ENCODE results near the gene SLIT2. TPM values are rescaled to one million over a fixed set of nuclear protein-coding genes. Genes with fewer than 3 reads are reported as not detected.

SLIT2 gene
- total RNA-seq (10 to 100 TPM in 1 of 2 donors, 1 to 10 TPM in 1; 5.5 to 11.4 TPM), polyA plus RNA-seq (ENCODE audit: insufficient read depth, low read depth, low replicate concordance) (8.7 TPM)
- long read RNA-seq, donor 1: 0 reads
- long read RNA-seq, donor 2: 0 reads

GRCh38 chr4:20251796-20252655 lies at the start of gene SLIT2:
SLIT2 (plus strand) TSS chr4:20251905; CDS start chr4:20253816, 1,911 bp downstream.
- no peaks in the 10 kb centered on the region for H3K27me3 ChIP-seq
- no peaks in the 10 kb centered on the region for H3K9me3 ChIP-seq
- H3K27ac ChIP-seq: peak within 1 kb of the TSS; percentile 27 to 73
- WGBS, 2 donors: 1% methylated on average over 83 of the region's 85 CpGs; no CpG with 5 or more reads in 1 of the 2 donors
- no peaks in the 10 kb centered on the region for H3K4me1 ChIP-seq
- H3K4me3 ChIP-seq: peak within 1 kb of the TSS; percentile 56 to 66
- intact Hi-C loops (cut with DNase I; ENCODE audit: low total_unique reads): no loop called here
- DNase-seq: peak; percentile 85
- TF ChIP-seq POLR2A (IDR thresholded peaks at IDR 0.05) (peak; percentile 26), CTCF (IDR thresholded peaks at IDR 0.05) (no peak)
- no peaks in the 10 kb centered on the region for H3K36me3 ChIP-seq (ENCODE audit: low read depth, missing control alignments)

GRCh38 chr4:20203508-20203907 lies 48.2 kb upstream of the SLIT2 start:
- H3K27ac ChIP-seq: no peak overlapping the region
- TF ChIP-seq CTCF (IDR thresholded peaks at IDR 0.05): no peak
- TF ChIP-seq POLR2A (IDR thresholded peaks at IDR 0.05): no peak
- H3K36me3 ChIP-seq (ENCODE audit: low read depth, missing control alignments): no peaks in the 10 kb centered on the region
- H3K4me1 ChIP-seq: no peaks in the 10 kb centered on the region
- H3K4me3 ChIP-seq: no peak overlapping the region
- no peaks in the 10 kb centered on the region for H3K9me3 ChIP-seq
- no peaks in the 10 kb centered on the region for H3K27me3 ChIP-seq
- intact Hi-C loops (cut with DNase I; ENCODE audit: low total_unique reads): no loop called here
- no peak for DNase-seq

- H3K27me3 ChIP-seq: no peaks in the 10 kb centered on the region
- intact Hi-C loops (cut with DNase I; ENCODE audit: low total_unique reads): no loop called here
- no peaks in the 10 kb centered on the region for H3K9me3 ChIP-seq
- H3K36me3 ChIP-seq (ENCODE audit: low read depth, missing control alignments): no peaks in the 10 kb centered on the region
- no peaks in the 10 kb centered on the region for H3K4me1 ChIP-seq
- DNase-seq: no peak
- WGBS, 2 donors: 0 to 78% methylated on average over 1 of the region's 1 CpG
- no peak overlapping the region for H3K4me3 ChIP-seq
- TF ChIP-seq CTCF (IDR thresholded peaks at IDR 0.05) (no peak), POLR2A (IDR thresholded peaks at IDR 0.05) (no peak)
- H3K27ac ChIP-seq: no peak overlapping the region
Observed at GRCh38 chr4:20217521-20217920, 34.2 kb upstream of the SLIT2 start.

GRCh38 chr4:20217951-20218350 lies 33.8 kb upstream of the SLIT2 start:
- TF ChIP-seq CTCF (IDR thresholded peaks at IDR 0.05) (no peak), POLR2A (IDR thresholded peaks at IDR 0.05) (no peak)

More at GRCh38 chr4:20217951-20218350, 33.8 kb upstream of the SLIT2 start:
- no peaks in the 10 kb centered on the region for H3K4me1 ChIP-seq
- no peak for DNase-seq
- no peak overlapping the region for H3K27ac ChIP-seq
- no peaks in the 10 kb centered on the region for H3K36me3 ChIP-seq (ENCODE audit: low read depth, missing control alignments)
- WGBS, 2 donors: 83 to 91% methylated on average over 1 of the region's 1 CpG
- H3K27me3 ChIP-seq: no peaks in the 10 kb centered on the region
- H3K4me3 ChIP-seq: no peak overlapping the region
- intact Hi-C loops (cut with DNase I; ENCODE audit: low total_unique reads): no loop called here
- H3K9me3 ChIP-seq: no peaks in the 10 kb centered on the region

Measured in testis (tissue), 5 donors.